Measurements from ENCODE around the gene KLHL3. TPM values are rescaled to one million over a fixed set of nuclear protein-coding genes. Genes with fewer than 3 reads are reported as not detected.

KLHL3 gene
- total RNA-seq, 4 donors from 2014 or later: 22.5 to 35.7 (median 27.5) TPM

GRCh38 chr5:137619191-137619870, 116.6 kb downstream of the KLHL3 start:
- DNase-seq (ENCODE audit: low spot score in 2 of 2): peak in 1 of 2 donors; percentile 28
- Histone ChIP-seq H3K27ac (peak overlapping the region in 2 of 4 donors; percentile 30 to 76), H3K4me1 (peaks cover 0 to 29% (median 0%) of the 10 kb centered on the region in 4 donors), H3K36me3 (peaks cover 0 to 22% (median 0%) of the 10 kb centered on the region in 3 donors), H3K27me3 (no peaks in the 10 kb centered on the region), H3K4me3 (no peak overlapping the region), H3K9me3 (no peaks in the 10 kb centered on the region)
- WGBS, 2 donors: 46 to 47% methylated on average over 12 of the region's 12 CpGs
- peak in 1 of 2 donors; percentile 32 for TF ChIP-seq EP300 (IDR thresholded peaks at IDR 0.05)
- TF ChIP-seq POLR2A (IDR thresholded peaks at IDR 0.05): no peak

GRCh38 chr5:137618476-137618875, 117.4 kb downstream of the KLHL3 start:
- H3K9me3 ChIP-seq: no peaks in the 10 kb centered on the region
- peaks cover 0 to 22% (median 0%) of the 10 kb centered on the region in 3 donors for H3K36me3 ChIP-seq
- H3K4me3 ChIP-seq: no peak overlapping the region
- peak overlapping the region in 1 of 4 donors; percentile 76 for H3K27ac ChIP-seq
- H3K27me3 ChIP-seq: no peaks in the 10 kb centered on the region
- peaks cover 0 to 29% (median 0%) of the 10 kb centered on the region in 4 donors for H3K4me1 ChIP-seq
- 60 to 70% methylated on average over 7 of the region's 7 CpGs for WGBS, 2 donors
- DNase-seq (ENCODE audit: low spot score in 2 of 2): no peak
- no peak for TF ChIP-seq CTCF (IDR thresholded peaks at IDR 0.05)
- no peak for TF ChIP-seq EP300 (IDR thresholded peaks at IDR 0.05)
- no peak for TF ChIP-seq POLR2A (IDR thresholded peaks at IDR 0.05)

- peaks cover 0 to 22% (median 0%) of the 10 kb centered on the region in 3 donors for H3K36me3 ChIP-seq
- H3K4me3 ChIP-seq: no peak overlapping the region
- no peaks in the 10 kb centered on the region for H3K27me3 ChIP-seq
- H3K27ac ChIP-seq: peak overlapping the region in 1 of 4 donors; percentile 16
- TF ChIP-seq EP300 (IDR thresholded peaks at IDR 0.05) (no peak), POLR2A (IDR thresholded peaks at IDR 0.05) (no peak), CTCF (IDR thresholded peaks at IDR 0.05) (no peak)
- H3K4me1 ChIP-seq: peaks cover 0 to 23% (median 0%) of the 10 kb centered on the region in 4 donors
- WGBS, 2 donors: 70 to 79% methylated on average over 7 of the region's 7 CpGs
- H3K9me3 ChIP-seq: no peaks in the 10 kb centered on the region
- DNase-seq (ENCODE audit: low spot score in 2 of 2): no peak
These were observed 118.2 kb downstream of the KLHL3 start for GRCh38 chr5:137617528-137618205.

GRCh38 chr5:137616046-137616445, 119.8 kb downstream of the KLHL3 start:
- Histone ChIP-seq H3K36me3 (peaks cover 0 to 12% (median 0%) of the 10 kb centered on the region in 3 donors), H3K27me3 (no peaks in the 10 kb centered on the region), H3K27ac (no peak overlapping the region), H3K4me1 (peaks cover 0 to 14% (median 0%) of the 10 kb centered on the region in 4 donors), H3K9me3 (no peaks in the 10 kb centered on the region), H3K4me3 (no peak overlapping the region)
- WGBS, 2 donors: 78 to 81% methylated on average over 5 of the region's 5 CpGs
- DNase-seq (ENCODE audit: low spot score in 2 of 2): no peak
- TF ChIP-seq POLR2A (IDR thresholded peaks at IDR 0.05) (no peak), CTCF (IDR thresholded peaks at IDR 0.05) (no peak), EP300 (IDR thresholded peaks at IDR 0.05) (no peak)

- 76 to 92% methylated on average over 2 to 4 of the region's 5 CpGs for WGBS, 2 donors
- no peak overlapping the region for H3K4me3 ChIP-seq
- H3K9me3 ChIP-seq: no peaks in the 10 kb centered on the region
- no peak overlapping the region for H3K27ac ChIP-seq
- H3K27me3 ChIP-seq: no peaks in the 10 kb centered on the region
- no peak for DNase-seq (ENCODE audit: low spot score in 2 of 2)
- H3K36me3 ChIP-seq: peaks cover 0 to 6% (median 0%) of the 10 kb centered on the region in 3 donors
- no peak for TF ChIP-seq POLR2A (IDR thresholded peaks at IDR 0.05)
- TF ChIP-seq CTCF (IDR thresholded peaks at IDR 0.05): no peak
- no peak for TF ChIP-seq EP300 (IDR thresholded peaks at IDR 0.05)
- H3K4me1 ChIP-seq: peaks cover 0 to 14% (median 0%) of the 10 kb centered on the region in 4 donors
These were observed 120.6 kb downstream of the KLHL3 start for GRCh38 chr5:137615171-137615775.
